GM18870 (cell line): Measurements from ENCODE around the gene S1PR4.
"Not testable (repeated sequence)": the region's sequence is repeated elsewhere in the genome, so short reads cannot be mapped to it uniquely, and the experiment has no call there.

Experiments used
- ATAC-seq: cut with Tn5 transposase; IDR thresholded peaks from one replicate; pipeline ENCODE4 v1.9.1; 2021; ENCODE audit warnings: moderate library complexity; ENCODE audit not compliant: unreplicated experiment

The S1PR4 gene

DNA sequence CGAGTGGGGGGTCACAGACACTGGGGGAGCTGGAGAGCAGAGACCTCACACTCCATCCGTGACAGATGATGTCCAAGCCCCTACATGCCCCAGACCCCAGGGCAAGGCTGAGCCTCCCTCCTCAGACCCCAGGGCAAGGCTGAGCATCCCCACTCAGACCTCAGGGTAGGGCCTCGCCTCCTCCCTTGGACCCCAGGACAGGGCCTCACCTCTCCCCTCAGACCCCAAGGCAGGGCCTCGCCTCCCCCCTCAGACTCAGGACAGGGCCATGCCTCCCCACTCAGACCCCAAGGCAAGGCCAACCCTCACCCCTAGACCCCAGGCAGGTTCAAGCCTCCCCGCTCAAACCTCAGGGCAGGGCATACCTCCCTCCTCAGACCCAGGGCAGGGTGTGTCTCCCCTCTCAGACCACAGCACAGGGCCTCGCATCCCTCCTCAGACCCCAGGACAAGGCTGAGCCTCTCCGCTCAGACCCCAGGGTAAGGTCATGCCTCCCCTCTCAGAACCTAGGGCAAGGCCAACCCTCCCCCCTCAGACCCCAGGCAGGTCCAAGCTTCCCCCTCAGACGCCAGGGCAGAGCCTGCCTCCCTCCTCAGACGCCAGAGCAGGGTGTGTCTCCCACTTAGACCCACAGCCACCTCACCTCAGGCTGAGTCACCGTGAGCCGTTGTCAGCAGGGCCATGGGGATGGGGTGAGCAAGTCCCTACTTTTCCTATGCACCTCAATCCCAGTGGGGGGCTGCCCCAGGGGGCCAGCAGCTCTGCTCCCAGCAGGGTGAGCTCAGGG, 1.7 kb upstream of the S1PR4 start:
- ATAC-seq: no peak

DNA sequence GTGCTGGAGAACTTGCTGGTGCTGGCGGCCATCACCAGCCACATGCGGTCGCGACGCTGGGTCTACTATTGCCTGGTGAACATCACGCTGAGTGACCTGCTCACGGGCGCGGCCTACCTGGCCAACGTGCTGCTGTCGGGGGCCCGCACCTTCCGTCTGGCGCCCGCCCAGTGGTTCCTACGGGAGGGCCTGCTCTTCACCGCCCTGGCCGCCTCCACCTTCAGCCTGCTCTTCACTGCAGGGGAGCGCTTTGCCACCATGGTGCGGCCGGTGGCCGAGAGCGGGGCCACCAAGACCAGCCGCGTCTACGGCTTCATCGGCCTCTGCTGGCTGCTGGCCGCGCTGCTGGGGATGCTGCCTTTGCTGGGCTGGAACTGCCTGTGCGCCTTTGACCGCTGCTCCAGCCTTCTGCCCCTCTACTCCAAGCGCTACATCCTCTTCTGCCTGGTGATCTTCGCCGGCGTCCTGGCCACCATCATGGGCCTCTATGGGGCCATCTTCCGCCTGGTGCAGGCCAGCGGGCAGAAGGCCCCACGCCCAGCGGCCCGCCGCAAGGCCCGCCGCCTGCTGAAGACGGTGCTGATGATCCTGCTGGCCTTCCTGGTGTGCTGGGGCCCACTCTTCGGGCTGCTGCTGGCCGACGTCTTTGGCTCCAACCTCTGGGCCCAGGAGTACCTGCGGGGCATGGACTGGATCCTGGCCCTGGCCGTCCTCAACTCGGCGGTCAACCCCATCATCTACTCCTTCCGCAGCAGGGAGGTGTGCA, 587 bp downstream of the S1PR4 start:
- no peak for ATAC-seq

DNA sequence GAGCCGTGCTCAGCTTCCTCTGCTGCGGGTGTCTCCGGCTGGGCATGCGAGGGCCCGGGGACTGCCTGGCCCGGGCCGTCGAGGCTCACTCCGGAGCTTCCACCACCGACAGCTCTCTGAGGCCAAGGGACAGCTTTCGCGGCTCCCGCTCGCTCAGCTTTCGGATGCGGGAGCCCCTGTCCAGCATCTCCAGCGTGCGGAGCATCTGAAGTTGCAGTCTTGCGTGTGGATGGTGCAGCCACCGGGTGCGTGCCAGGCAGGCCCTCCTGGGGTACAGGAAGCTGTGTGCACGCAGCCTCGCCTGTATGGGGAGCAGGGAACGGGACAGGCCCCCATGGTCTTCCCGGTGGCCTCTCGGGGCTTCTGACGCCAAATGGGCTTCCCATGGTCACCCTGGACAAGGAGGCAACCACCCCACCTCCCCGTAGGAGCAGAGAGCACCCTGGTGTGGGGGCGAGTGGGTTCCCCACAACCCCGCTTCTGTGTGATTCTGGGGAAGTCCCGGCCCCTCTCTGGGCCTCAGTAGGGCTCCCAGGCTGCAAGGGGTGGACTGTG, 1.2 kb downstream of the S1PR4 start:
- no peak for ATAC-seq

DNA sequence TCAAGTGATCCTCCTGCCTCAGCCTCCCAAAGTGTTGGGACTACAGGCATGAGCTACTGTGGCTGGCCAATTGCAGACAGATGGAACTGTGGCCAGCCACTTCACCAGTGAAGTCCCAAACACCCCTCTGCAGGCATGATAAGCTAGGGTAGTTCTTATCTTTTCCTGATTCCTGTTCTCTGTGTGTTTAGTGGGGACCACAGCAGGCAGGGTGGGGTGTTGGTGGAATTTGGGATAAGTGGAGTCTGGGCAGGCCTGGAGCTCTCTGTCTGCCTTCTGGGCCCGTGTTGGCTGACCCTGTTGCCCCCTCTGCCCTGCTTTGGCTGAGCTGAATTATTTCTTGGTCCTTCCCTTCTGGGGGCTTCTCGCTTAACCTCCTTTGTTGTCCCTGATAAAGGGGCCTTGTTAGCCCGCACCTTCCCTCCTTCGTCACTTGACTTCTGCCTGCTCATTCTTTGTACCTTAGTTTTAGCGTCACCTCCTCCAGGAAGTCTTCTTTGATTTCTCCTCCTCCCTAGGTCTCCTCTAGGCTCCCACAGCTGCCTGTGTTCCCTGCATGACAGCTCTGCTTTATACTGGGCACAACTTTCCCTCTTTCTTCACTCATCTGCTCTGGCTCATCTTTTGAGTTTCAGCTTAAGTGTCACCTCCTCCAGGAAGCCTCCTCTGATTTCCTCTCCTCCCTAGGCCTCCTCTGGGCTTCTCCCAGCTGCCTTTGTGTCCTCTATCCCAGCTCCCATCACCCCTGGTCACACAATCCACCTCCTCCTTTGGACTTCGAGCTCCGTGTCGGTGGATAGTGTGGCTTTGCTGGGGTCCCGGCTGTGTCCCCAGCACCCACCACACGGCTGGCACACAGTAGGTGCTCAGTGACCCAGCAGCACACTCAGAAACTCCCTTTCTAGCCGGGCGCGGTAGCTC, 5.4 kb downstream of the S1PR4 start:
- no peak for ATAC-seq

DNA sequence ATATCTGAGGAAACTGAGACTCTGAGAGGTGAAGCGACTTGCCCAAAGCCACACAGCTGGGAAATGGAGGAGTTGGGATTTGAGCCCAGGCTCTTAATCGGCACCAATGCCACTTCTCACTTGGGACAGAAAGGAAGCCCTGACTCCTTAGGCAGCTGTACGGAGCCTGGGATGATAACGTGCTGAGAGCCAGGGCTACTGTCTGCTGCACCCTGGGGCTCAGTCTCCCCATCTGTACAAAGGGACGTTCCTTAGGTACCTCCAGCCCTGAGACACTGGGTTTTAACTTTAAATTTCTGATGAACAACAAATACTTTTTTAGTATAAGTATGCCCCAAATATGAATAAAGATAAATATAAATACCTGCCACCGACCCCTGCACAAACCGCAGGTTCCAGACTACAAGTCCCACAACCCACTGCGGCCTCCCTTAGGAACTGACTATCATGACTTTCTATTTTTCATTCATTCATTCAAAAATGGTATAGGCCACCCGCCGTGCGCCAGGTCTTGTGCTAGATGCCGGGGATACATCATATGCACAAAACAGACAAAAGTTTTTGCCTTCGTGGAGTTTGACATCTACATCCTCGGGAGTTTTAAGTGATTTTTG, 6.4 kb downstream of the S1PR4 start:
- ATAC-seq: peak; percentile 12

DNA sequence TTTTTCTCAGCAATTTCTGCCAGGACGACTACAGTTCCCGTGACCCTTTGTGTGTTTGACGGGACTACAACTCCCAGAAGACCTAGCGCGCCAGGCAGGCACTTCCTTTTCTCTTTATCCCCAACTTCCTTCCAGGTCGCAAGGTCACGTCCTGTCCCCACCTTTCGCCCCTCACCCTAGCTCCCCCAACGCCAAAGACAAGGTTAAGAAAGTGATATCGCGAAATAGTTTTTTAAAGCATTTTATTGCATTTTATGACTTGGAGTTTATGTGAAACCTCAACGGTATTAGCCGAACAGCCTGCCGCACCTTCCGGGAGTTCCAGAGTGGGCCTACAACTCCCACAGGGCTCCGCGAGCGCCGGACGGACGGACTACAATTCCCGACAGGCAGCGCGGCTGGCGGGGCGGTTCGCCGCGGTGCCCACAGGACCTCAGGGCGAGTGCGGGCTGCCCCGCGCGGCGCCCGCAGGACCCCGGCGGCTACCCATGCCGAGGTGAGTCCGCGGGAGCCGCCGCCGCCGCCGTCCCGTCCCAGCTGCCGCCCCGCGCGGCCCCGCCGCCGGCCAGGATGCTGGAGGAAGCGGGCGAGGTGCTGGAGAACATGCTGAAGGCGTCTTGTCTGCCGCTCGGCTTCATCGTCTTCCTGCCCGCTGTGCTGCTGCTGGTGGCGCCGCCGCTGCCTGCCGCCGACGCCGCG, 7.0 kb downstream of the S1PR4 start, which contains the start of gene NCLN:
Gene NCLN, plus strand, starts transcription at position 470 of the 699 bp plus-strand sequence. Its CDS starts 101 bp downstream, at position 571.
- peak; percentile 63 for ATAC-seq

DNA sequence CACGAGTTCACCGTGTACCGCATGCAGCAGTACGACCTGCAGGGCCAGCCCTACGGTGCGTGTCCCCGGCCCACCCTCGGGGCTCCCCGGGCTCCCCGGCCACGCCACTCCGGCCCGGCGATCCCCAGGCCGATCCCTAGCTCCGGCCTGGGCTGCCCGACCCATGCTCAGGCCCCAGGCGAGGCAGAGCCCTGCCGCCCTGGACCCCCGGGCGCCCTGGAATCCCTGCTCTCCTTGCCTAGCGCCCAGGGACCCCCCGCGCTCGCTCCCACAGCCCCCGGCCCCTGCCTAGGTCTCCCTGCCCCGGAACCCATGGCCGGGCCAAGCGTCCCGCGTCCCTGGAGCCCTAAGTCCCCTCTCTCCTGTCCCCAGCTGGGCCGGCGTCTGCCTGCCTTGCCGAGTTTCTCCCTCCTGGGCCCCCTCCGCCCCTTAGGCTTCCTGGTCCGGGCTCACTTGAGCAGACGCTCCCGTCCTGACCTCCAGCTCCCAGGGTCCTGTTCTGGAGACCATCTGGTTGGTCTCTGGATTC, 7.7 kb downstream of the S1PR4 start:
- ATAC-seq: peak; percentile 14

DNA sequence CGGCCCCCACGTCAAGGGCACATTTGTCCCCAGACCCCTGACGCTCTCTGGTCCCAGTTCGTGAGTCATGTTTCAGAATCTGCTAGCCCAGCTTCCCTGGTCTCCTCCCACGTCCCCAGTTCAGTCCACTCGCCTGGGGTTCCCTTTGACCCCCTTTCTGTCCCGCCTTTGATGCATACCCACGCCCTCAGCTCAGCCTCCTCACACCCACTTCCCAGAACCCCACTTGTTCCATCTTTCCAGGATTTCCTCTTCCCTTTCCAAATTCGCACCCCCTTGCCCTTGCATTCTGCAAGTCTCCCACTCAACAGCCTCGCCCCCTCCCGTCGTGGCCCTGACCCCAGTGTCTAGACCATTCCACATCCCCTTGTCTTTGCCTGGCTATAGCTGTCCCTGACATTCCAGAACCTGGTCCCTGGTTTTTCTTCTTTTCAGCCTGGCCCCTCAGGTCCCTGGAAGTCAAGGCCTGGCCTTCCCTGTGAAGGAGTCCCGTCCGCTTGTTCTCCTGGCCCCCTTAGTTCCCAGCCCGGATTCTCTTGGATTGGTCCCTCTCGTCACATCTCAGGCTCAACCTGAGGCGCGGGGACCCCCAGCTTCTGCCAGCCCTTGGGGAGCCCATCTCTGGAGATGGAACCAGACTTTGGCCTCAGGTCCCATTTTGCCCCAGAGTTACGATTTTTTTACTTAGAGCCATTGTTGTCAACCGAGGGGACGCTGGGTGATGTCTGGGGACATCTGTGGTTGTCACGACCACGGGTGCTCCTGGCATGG, 8.5 kb downstream of the S1PR4 start:
- ATAC-seq: no peak

DNA sequence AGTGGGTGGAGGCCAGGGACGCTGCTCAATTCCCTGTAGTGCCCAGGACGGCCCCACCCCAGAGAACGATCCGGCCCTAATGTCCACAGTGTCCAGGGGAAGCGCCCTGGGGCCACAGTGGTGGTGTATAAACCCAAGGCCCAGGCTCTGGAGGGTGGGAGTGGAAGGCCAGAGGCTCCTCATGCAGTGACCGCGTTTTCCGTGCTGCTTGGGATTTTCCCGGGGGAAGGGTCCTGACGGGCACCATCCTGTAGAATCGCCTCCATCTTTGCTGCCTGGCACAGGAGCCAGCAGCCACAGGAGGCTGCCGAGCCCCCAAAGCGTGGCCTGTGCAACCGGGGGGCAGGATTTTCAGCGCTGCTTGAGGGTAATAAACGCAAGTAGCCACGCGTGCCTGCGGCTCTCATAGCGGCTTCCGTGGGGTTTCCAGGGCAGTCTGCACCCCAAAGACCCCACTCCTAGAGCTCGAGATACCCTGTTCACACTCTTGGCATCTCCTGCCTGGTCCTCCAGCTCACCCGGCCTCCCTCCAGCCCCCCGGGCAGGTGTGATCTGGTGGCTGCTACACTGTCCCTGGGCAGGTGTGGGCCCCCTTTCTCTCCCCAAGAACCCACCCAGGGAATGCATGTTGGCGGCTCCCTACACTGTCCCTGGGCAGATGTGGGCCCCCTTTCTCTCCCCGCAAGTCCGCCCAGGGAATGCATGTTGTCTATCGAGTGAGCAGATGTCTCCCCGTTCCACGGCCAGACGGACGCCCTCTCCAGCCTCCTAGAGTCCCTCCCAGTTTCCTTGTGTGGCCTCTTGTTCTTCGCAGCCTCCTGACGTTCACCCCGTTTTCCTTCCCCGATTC, 9.3 kb downstream of the S1PR4 start:
- ATAC-seq: no peak

DNA sequence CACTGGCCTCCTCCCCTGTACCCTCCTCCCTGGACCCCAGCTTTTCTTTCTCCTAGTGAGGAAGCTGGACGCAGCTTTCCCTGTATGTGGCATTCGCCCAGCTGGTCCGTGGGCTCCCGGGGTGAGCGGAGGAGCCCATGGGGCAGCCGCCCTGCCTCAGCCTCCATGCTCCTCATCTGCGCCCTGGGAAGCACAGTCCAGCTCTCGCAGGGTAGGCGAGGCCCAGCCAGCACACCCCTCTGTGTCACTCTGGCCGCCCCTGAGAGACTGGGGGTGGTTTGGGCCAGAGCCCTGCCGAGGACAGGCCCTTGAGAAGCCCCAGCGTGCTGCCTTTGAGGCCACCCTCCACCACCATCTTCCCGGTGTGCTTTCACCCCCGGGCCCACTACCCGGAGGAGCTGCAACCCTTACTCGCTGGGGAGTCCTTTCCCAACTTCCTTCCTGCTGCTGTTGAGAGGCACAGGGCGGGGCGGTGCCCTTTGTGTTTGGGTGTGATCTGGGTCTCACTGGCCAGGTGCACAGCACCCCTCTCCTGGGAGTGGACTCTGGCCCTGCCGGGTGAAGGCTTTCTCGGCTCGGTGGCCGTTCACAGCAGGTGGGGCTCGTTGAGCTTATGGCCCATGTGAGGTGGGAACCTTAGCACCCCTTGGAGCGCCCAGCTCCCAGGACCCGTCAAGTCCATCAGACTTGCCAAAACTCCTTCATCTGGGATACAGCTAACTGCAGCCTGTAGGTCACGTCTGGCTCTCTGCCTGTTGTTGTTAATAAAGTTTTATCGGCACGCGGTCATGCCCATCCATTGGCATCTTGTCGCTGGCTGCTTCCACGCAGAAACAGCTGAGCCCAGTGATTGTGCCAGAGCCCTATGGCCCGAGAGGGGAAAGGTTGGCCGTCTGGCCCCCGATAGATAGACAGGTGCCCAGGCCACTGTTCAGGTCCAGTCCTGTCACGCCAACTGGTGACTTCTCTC, 10.3 kb downstream of the S1PR4 start:
- no peak for ATAC-seq

DNA sequence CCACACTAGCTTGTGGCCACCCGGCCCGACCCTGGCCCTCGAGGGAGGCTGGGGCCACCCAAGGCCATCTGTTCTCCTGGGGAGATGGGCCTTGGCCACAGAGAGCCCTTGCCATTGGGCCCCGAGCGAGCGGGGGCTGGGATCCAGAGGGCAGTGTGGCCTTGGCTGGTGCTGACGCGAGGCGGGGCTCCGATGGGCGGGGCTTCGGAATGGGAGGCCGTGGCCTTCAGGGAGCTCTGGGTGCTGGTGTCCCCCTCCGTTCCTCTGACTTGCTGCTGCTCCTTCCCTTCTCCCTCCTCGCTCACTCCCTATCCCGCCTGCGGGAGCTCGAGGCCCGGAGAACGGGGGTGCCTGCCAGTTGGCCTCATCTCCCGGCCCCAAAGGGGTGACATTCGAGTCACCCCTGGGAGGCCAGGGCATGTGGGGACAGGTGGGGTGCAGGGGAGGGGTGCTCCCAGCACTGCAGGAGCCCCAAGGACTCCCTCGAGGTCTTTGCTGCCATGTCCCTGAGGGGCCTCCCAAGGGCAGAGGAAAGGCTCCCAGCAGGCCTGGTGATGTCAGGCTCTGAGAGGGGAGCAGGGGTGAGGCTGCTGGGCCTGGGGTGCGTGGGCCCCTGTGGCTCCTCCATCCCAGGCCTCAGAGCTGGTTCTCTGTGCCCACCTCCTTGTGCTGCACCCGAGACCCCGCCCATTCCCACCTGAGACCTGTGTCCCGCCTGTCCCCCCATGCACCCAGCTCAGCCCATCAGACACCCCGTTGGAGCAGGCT, 11.3 kb downstream of the S1PR4 start:
- no peak for ATAC-seq

DNA sequence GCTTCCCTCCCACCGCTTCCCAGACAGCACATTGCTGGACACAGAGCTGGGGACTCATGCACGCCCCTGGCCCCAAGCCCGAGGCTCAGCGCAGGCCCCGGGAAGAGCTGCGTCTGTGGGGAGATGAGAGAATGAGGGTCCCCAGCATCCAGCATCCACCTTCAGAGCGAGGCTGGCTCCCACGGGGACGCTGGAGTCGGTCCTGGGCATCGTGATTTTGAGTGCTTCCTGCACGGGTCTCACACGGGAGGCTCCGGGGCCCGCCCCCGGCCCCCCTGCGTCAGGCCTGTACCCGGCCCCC, 11.9 kb downstream of the S1PR4 start:
- ATAC-seq: no peak

DNA sequence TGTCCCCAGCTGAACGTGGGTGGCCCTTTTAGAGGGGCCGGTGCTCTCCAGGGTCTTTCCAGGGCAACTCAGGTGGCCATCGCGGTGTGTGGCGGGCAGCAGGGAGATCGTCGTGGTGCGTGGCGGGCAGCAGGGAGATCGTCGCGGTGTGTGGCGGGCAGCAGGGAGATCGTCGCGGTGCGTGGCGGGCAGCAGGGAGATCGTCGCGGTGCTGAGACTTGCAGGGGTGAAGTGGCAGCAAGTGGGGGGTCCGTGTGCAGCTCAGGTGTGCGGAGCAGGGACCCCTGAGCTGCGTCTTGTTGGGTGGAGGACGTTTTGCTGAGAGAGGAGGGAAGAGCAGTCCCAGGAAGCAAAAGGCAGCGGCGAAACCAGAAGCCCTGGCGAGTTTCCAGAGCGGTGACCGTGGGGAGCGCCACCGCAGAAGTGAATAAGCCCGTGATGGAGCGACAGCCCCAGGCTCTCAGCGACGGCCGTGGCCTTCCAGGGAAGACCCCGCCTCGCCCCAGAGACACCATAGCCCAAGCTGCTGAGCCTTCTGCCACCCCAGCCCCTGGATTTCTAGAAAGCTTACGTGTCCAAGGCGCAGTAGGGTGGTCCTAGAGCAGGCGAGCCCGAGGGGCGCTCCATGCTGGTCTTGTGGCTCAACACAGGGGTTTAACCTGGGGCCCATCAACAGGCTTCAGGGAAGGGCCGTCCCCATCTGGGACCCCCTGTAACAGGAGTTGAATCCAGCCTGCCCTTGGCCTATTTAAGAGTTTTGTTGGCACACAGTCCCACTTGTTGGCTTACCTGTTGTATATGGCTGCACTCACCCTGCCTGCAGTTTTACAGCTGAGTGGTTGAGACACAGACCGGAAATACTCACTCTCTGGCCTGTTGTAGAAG, 12.6 kb downstream of the S1PR4 start:
- ATAC-seq: no peak

DNA sequence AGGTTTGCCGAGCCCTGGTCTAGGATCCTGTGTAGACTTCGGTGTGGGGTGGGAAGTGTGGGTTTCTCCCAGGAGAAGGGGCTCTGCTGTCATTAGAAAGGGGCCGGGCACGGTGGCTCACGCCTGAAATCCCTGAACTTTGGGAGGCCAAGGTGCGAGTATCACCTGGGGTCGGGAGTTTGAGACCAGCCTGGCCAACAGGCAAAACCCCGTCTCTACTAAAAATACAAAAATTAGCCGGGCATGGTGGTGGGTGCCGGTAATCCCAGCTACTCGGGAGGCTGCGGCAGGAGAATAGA, 13.2 kb downstream of the S1PR4 start:
- ATAC-seq: not testable (repeated sequence)

DNA sequence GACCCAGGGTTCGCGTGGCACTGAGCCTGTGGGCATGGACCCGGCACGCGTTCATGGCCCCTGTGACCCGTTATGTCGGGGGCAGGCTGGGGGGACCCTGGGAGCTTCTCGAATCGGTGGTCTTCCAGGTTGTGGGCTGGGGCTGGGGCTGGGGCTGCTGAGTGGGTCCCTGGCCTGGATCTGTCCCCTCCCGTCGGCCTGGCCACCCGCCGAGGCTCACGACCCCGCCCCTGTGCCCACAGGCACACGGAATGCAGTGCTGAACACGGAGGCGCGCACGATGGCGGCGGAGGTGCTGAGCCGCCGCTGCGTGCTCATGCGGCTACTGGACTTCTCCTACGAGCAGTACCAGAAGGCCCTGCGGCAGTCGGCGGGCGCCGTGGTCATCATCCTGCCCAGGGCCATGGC, 13.7 kb downstream of the S1PR4 start:
- no peak for ATAC-seq
